GM19467 (cell line): ENCODE results near the gene UBE2E3.

Experiments
- ATAC-seq: cut with Tn5 transposase; IDR thresholded peaks from one replicate; pipeline ENCODE4 v1.9.1; 2021; ENCODE audit warnings: mild to moderate bottlenecking, moderate library complexity; ENCODE audit not compliant: unreplicated experiment

Gene UBE2E3

DNA sequence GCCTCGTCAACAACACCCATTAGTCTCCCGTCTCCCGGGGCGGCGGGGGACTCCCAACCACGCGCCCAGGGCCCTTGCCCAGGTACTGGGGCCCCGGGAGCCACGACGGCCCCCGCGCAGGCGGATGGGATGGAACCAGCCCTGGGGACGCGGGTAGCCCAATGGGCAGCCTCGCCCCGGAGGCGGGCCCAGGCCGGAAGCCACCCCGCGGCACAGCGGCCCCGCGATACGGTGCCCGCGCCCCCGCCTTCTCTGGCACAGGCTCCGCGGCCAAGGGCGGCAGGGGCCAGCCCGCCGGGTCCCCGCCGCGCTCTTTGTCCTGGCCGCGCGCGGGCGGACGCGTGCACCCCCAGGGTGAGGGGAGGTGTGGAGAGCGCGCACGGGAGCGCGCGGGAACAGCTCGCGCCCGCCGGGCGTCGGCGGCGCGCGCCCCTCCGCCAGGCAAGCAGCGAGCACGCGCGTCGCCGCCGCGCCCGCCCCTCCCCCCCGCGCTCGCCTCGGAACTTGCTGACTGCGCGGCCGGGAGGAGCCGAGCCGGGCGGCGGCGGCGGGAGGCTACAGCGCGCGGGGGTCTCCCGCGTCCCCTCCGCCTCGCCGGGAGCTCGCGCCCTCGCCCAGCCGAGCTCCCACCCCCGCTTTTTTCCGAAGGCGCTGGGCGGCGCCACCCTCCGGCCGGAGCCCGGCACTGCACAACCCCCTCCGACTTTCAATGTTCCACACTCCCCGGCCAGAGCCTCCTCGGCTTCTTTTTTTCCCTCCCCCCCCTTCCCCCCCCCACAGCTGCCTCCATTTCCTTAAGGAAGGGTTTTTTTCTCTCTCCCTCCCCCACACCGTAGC, at the start of gene UBE2E3:
Gene UBE2E3 (plus strand): TSS at position 500 of the 837 bp plus-strand sequence. CDS start 1,438 bp downstream, outside the sequence.
- ATAC-seq, result peak; percentile 80

GRCh38 chr2:180931841-180932240, 48.6 kb upstream of the UBE2E3 start:
- ATAC-seq, result no peak

DNA sequence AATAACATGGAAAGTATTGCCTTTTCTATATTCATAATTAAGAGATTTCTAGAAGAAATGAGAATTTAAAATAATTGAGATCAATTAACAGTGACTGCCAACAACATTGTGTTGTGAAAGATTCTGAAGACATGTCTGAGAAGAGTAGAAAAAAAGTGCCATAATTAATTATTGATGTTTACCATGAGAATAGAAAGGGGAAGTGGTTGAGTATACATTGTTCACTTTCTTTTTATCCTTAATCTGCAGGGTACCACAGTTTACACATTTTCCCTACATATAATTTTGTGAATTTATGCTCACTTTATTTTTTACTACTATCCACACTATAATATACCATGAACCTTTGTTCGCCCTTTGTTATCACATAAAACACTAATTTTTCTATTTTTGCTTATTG, 47.1 kb upstream of the UBE2E3 start:
- ATAC-seq, result peak; percentile 43

DNA sequence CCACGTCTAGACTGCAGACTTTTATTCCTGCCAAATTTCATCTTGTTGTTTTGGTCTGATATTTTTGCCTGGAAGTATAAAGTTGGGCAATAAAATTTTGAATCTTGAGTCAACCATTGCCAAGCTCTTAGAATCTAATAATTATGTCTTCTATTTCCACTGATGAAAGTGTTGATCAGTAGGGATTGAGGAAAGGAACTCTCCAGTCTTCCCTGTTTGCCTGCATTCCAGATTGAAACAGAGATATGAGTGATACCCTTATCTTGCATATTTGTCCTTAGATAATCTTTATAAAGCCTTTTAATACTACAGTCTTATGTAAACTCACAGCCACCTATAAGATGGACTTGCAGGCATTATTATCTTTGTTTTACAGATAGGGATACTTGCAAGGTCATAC, 45.5 kb upstream of the UBE2E3 start:
- ATAC-seq, result no peak

GRCh38 chr2:180937480-180937879, 42.9 kb upstream of the UBE2E3 start:
- peak; percentile 86 for ATAC-seq

GRCh38 chr2:180938451-180938850, 42.0 kb upstream of the UBE2E3 start:
- ATAC-seq, result no peak

GRCh38 chr2:180943275-180943674, 37.1 kb upstream of the UBE2E3 start:
- no peak for ATAC-seq

DNA sequence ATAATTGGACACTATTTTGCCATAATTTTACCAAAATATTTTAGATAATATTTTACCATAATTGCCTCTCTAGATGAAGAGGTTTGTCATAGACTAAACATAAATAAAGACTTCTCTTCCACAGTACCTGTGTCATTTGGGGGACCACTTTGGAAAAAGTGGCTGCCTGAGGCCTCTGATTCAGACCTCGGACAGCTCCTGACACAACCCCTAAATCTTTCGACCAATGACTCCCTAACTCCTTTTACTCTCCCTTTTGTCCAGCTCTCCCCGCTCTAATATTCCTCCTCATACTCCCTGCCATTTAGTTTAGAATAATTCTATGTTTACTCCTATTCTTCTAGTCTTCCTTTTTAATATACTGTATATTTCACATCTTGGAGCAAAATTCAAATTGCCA, 36.0 kb upstream of the UBE2E3 start:
- no peak for ATAC-seq

GRCh38 chr2:180947208-180947689, 33.2 kb upstream of the UBE2E3 start:
- ATAC-seq, result no peak

- no peak for ATAC-seq
Observed at GRCh38 chr2:180949896-180950295, 30.5 kb upstream of the UBE2E3 start.

- ATAC-seq, result no peak
Observed at GRCh38 chr2:180952082-180952481, 28.3 kb upstream of the UBE2E3 start.

DNA sequence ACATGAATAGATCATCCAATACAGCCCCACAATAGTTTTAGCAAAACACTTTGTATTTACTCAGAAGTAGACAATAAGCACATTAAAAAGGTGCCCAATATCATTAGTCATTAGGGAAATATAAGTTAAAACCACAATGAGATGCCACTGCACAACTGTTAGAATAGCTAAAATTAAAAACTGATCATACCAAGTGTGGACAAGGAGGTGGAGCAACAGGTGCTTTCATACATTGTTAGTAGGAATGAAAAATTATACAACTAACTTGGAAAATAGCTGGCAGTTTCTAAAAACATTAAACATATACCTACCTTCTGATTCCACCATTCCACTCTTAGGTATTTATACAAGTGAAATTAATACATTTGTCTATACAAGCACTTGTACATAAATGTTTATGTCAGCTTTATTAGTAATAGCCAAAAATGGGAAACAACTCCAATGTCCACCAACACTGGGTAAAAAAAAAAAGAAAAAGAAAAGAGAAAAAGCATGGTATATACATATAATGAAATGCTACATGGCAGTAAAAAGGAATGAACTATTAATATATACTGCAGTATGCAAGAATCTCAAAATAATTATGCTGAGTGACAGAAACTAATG, 27.6 kb upstream of the UBE2E3 start:
- no peak for ATAC-seq

- no peak for ATAC-seq
Observed at GRCh38 chr2:180953550-180953949, 26.9 kb upstream of the UBE2E3 start.

DNA sequence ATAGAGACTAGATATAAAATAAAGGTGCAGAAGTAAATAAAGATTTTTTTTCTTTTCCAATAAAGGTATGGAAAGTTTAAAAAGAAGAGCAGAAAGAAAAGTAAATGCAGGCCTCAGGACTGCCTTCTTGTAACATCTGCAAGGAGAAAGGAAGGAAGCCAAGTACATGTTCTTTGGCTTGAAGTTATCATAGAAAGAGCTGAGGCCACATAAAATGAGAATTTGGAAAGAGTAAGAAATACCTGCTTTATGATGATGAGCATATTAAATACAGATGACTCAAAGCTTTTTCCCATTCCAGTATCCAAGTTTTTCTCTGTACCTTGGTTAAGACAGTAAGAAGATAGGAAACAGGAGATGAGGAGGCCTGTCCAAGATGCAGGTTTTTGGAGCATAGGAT, 25.3 kb upstream of the UBE2E3 start:
- ATAC-seq, result no peak

- ATAC-seq, result no peak
Observed at GRCh38 chr2:180959787-180960186, 20.6 kb upstream of the UBE2E3 start.

- no peak for ATAC-seq
Observed at GRCh38 chr2:180960982-180961381, 19.4 kb upstream of the UBE2E3 start.

DNA sequence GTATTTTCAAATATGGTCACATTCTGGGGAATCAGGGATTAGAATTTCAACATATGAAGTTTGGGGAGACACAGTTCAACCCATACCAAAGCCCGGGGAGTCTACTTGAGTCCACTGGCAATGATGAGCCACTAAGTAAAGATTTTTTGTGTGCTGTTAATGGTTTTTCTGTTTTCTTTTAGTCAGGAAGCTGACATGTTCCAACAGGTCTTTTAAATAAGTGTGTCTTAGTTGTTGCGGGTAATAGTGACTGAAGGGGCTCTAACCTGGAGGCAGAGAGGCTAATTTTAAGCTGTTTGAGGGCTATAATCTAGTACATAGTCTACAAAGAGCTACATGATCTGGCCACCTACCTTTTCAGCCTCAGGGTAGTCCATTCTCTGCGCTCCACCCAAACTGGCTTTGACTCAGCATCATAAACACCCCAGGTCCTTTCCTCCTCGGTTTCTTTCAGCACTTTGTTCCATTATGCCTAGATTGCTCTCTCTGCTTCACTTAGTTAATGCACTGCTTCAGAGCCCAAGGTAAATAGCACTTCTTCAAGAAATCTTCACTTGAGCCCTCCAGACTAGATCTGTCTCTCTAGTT, 17.6 kb upstream of the UBE2E3 start:
- ATAC-seq, result no peak

- no peak for ATAC-seq
Observed at GRCh38 chr2:180966378-180966777, 14.0 kb upstream of the UBE2E3 start.

- no peak for ATAC-seq
Observed at GRCh38 chr2:180969124-180969523, 11.3 kb upstream of the UBE2E3 start.

DNA sequence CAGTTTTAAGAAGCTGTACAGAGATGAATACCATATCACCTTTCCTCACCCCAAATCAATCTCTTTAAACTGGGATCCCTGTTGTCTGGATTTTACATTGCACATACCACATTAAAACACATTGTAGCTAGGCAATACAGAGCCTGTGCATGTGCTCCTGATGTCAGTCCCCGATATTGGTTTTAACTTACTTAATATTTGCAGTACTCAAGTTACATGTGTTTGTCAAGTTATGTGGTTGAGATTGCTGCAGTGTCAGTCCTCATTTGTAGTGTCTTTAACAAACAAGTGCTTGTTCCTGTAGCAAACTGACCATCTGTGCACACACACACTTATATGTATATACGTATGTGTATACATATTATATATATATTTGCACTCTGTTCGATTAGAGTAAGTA, 10.4 kb upstream of the UBE2E3 start:
- ATAC-seq, result no peak

DNA sequence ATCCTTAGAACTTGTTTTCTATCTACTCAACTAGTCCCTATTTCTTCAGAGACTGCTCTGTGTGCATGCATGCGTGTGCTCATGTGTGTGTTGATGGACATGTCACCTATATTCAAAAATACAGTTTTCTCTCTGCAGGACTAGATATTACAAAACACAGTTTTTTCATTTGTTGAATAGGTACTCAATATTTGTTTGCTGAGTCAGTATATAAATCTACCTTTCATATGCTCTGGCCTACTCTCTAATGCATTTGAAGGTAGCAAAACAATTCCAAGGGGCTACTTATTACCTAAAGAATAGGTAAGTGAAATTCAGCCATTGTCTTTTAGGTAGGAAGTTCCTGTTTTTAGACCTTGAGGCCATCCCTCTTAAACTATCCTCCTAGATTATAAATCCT, 8.6 kb upstream of the UBE2E3 start:
- ATAC-seq, result no peak

DNA sequence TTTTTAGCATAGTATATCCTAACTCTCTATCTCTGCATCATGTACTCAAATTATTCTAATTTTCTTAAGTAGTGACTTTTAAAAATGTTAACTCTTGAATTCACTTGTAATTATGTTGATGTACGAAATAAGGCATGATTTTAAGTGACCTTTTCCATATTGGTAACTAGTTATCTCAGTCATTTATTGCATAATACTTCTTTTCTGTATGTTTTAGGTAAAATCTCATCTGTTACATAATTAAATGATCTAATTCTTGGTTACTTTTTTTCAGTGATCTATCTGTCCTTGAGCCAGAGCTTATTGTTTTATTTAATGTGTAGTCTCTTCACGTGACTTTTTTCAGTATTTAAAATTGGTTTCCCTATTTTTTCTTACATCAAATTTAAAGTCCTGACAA, 4.8 kb upstream of the UBE2E3 start:
- no peak for ATAC-seq
